Measurements from ENCODE around the gene RCOR2. TPM values are rescaled to one million over a fixed set of nuclear protein-coding genes. Genes with fewer than 3 reads are reported as not detected.

RCOR2 gene
- total RNA-seq, 4 donors from 2014 or later = 0.64 to 0.82 TPM; not detected in 2

- in situ Hi-C loops (cut with MboI; ENCODE audit: low pct_ligation_motif_present in 1 of 4, low pct_unique_long_range_greater_than_20kb in 1 of 4, low sequenced_read_pairs in 3 of 4) = no loop called here
- Histone ChIP-seq H3K4me3 (no peak overlapping the region), H3K27ac (no peak overlapping the region), H3K4me1 (no peaks in the 10 kb centered on the region), H3K9me3 (no peaks in the 10 kb centered on the region), H3K27me3 (no peaks in the 10 kb centered on the region), H3K36me3 (no peaks in the 10 kb centered on the region)
- intact Hi-C loops (cut with DNase I; ENCODE audit: low total_unique reads) = no loop called here
- DNase-seq = no peak
- TF ChIP-seq POLR2AphosphoS5 (IDR thresholded peaks at IDR 0.05) (no peak), EP300 (IDR thresholded peaks at IDR 0.05; ENCODE audit: low read depth) (no peak), POLR2A (IDR thresholded peaks at IDR 0.05) (no peak), CTCF (IDR thresholded peaks at IDR 0.05) (no peak)
- 71 to 85% methylated on average over 12 of the region's 12 CpGs for WGBS, 2 donors (ENCODE audit: low coverage in 1 of 2)
These were observed 14.9 kb upstream of the RCOR2 start for GRCh38 chr11:63931876-63932275.

DNA sequence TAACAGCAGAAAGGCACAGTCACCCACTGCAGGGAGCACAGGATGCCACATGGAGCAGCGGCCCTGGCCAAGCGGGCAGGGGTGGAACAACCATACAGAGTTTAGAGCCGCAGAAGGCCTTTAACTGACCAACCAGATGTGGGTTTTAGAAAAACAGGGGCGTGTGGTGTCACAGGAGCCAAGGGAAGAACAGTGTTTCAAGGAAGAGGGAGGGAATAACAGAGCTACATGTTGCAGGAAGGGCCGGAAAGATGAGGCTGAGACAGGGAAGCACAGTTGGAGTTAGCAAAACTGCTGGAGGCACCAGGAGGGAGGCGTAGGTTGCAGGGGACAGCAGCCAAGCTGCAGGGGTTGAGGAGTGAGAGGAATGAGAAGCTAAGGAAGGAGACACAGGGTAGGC, 14.1 kb upstream of the RCOR2 start:
- WGBS, 2 donors (ENCODE audit: low coverage in 1 of 2) = 63 to 78% methylated on average over 6 of the region's 6 CpGs
- TF ChIP-seq POLR2AphosphoS5 (IDR thresholded peaks at IDR 0.05) (no peak), POLR2A (IDR thresholded peaks at IDR 0.05) (no peak), CTCF (IDR thresholded peaks at IDR 0.05) (no peak), EP300 (IDR thresholded peaks at IDR 0.05; ENCODE audit: low read depth) (no peak)
- Histone ChIP-seq H3K27ac (no peak overlapping the region), H3K9me3 (no peaks in the 10 kb centered on the region), H3K27me3 (no peaks in the 10 kb centered on the region), H3K4me1 (no peaks in the 10 kb centered on the region), H3K4me3 (no peak overlapping the region), H3K36me3 (no peaks in the 10 kb centered on the region)
- no peak for DNase-seq
- in situ Hi-C loops (cut with MboI; ENCODE audit: low pct_ligation_motif_present in 1 of 4, low pct_unique_long_range_greater_than_20kb in 1 of 4, low sequenced_read_pairs in 3 of 4) (no loop called here), intact Hi-C loops (cut with DNase I; ENCODE audit: low total_unique reads) (no loop called here)

DNA sequence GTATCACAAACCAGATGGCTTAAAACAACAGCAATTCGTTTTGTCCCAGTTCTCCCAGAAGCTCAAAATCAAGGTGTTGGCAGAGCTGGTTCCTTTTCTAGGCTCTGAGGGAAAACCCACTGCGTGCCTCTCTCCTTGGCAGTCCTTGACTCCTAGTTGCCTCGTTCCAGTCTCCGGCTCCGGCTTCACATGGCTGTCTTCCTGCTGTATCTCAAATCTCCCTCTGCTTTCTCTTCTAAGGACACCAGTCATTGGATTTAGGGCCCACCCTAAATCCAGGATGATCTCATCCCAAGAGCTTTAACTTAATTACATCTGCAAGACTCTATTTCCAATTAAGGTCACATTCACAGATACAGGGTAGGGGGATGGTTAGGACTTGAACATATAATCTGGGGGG, 12.7 kb upstream of the RCOR2 start:
- Histone ChIP-seq H3K9me3 (no peaks in the 10 kb centered on the region), H3K27me3 (no peaks in the 10 kb centered on the region), H3K36me3 (no peaks in the 10 kb centered on the region), H3K4me3 (no peak overlapping the region), H3K4me1 (no peaks in the 10 kb centered on the region), H3K27ac (no peak overlapping the region)
- in situ Hi-C loops (cut with MboI; ENCODE audit: low pct_ligation_motif_present in 1 of 4, low pct_unique_long_range_greater_than_20kb in 1 of 4, low sequenced_read_pairs in 3 of 4) (no loop called here), intact Hi-C loops (cut with DNase I; ENCODE audit: low total_unique reads) (no loop called here)
- 86 to 98% methylated on average over 5 of the region's 5 CpGs for WGBS, 2 donors (ENCODE audit: low coverage in 1 of 2)
- no peak for DNase-seq
- TF ChIP-seq CTCF (IDR thresholded peaks at IDR 0.05) (no peak), EP300 (IDR thresholded peaks at IDR 0.05; ENCODE audit: low read depth) (no peak)

GRCh38 chr11:63923319-63923718, 6.4 kb upstream of the RCOR2 start:
- WGBS, 2 donors (ENCODE audit: low coverage in 1 of 2) = 54 to 62% methylated on average over 4 of the region's 4 CpGs
- no peak overlapping the region for H3K4me3 ChIP-seq
- no peak for DNase-seq
- TF ChIP-seq EP300 (IDR thresholded peaks at IDR 0.05; ENCODE audit: low read depth) (no peak), POLR2AphosphoS5 (IDR thresholded peaks at IDR 0.05) (no peak), POLR2A (IDR thresholded peaks at IDR 0.05) (no peak), CTCF (IDR thresholded peaks at IDR 0.05) (no peak)
- intact Hi-C loops (cut with DNase I; ENCODE audit: low total_unique reads) (loop anchor here (5.0 kb wide), 1 partner anchor 76 kb away; no protein-coding TSS in a partner anchor), in situ Hi-C loops (cut with MboI; ENCODE audit: low pct_ligation_motif_present in 1 of 4, low pct_unique_long_range_greater_than_20kb in 1 of 4, low sequenced_read_pairs in 3 of 4) (no loop called here)
- H3K9me3 ChIP-seq = no peaks in the 10 kb centered on the region
- no peaks in the 10 kb centered on the region for H3K27me3 ChIP-seq
- no peak overlapping the region for H3K27ac ChIP-seq
- H3K4me1 ChIP-seq = peaks cover 21 to 25% (median 25%) of the 10 kb centered on the region in 4 donors
- no peaks in the 10 kb centered on the region for H3K36me3 ChIP-seq
